Hepatocyte (in vitro differentiated cells): ENCODE results near the gene ABHD17A. TPM values are rescaled to one million over a fixed set of nuclear protein-coding genes. Genes with fewer than 3 reads are reported as not detected.
"Not testable (repeated sequence)": the region's sequence is repeated elsewhere in the genome, so short reads cannot be mapped to it uniquely, and the experiment has no call there.

Source experiments
- DNase-seq: peaks from one replicate; pipeline ENCODE4 v3.0.0-alpha.2; 2016; ENCODE audit warnings: low spot score
- H2AFZ ChIP-seq: fragments of 200-600 bp; sonication (generic); 2 replicates; pipeline ENCODE4 v1.6.0; 2016; ENCODE audit warnings: antibody characterized with exemption, mild to moderate bottlenecking
- H3K27ac ChIP-seq: fragments of 200-600 bp; sonication (generic); 2 replicates; pipeline ENCODE4 v1.5.1; 2016; ENCODE audit warnings: mild to moderate bottlenecking
- H3K27me3 ChIP-seq: fragments of 200-600 bp; sonication (generic); 2 replicates; pipeline ENCODE4 v1.6.1; 2016
- H3K36me3 ChIP-seq: fragments of 200-600 bp; sonication (generic); replicated peaks from 2 replicates; pipeline ENCODE4 v1.5.1; 2016; ENCODE audit warnings: low read depth; ENCODE audit not compliant: insufficient read depth
- H3K4me1 ChIP-seq: fragments of 200-600 bp; sonication (generic); 2 replicates; pipeline ENCODE4 v1.5.1; 2016; ENCODE audit warnings: mild to moderate bottlenecking, moderate library complexity; ENCODE audit not compliant: insufficient read depth
- H3K4me2 ChIP-seq: fragments of 200-600 bp; sonication (generic); 2 replicates; pipeline ENCODE4 v1.6.0; 2016
- H3K4me3 ChIP-seq: fragments of 200-600 bp; sonication (generic); 2 replicates; pipeline ENCODE4 v1.5.1; 2016; ENCODE audit warnings: mild to moderate bottlenecking
- H3K79me2 ChIP-seq: fragments of 200-600 bp; sonication (generic); 2 replicates; pipeline ENCODE4 v1.6.0; 2017; ENCODE audit warnings: mild to moderate bottlenecking
- H3K9me2 ChIP-seq: fragments of 200-600 bp; sonication (generic); replicated peaks from 2 replicates; pipeline ENCODE4 v1.6.0; 2017; ENCODE audit warnings: mild to moderate bottlenecking; ENCODE audit not compliant: insufficient read depth
- H3K9me3 ChIP-seq: fragments of 200-600 bp; sonication (generic); 2 replicates; pipeline ENCODE4 v1.5.1; 2016; ENCODE audit warnings: low read depth, mild to moderate bottlenecking
- H4K20me1 ChIP-seq: fragments of 200-600 bp; sonication (generic); 2 replicates; pipeline ENCODE4 v1.6.0; 2016; ENCODE audit warnings: mild to moderate bottlenecking; ENCODE audit not compliant: insufficient read depth, poor library complexity, severe bottlenecking
- CTCF ChIP-seq: fragments of 200-600 bp; sonication (generic); IDR thresholded peaks from 2 replicates; pipeline ENCODE4 v1.5.1; 2016; ENCODE audit warnings: antibody characterized with exemption, mild to moderate bottlenecking; ENCODE audit not compliant: poor library complexity
- EZH2 ChIP-seq: fragments of 200-600 bp; sonication (generic); IDR thresholded peaks from 2 replicates; pipeline ENCODE4 v1.6.1; 2016; ENCODE audit warnings: antibody characterized with exemption, mild to moderate bottlenecking, borderline replicate concordance
- EZH2phosphoT487 ChIP-seq: fragments of 200-600 bp; sonication (generic); IDR thresholded peaks from one replicate; pipeline ENCODE4 v1.6.1; 2018; ENCODE audit warnings: antibody characterized with exemption, mild to moderate bottlenecking, low read depth, moderate library complexity; ENCODE audit not compliant: unreplicated experiment, severe bottlenecking
- WGBS: methylation state at CpG from one replicate; pipeline ENCODE4 v1.1.6; 2016; ENCODE audit warnings: low lambda C conversion rate; ENCODE audit errors: missing lambda C conversion rate; 5-methylcytosine and 5-hydroxymethylcytosine counted together
- polyA plus RNA-seq: library from polyadenylated mRNA; unstranded; fragments of >200 nt; fragmentation: Nextera tagmentation; extraction: Ambion mirVana; gene quantifications from 2 replicates; pipeline ENCODE4 v1.2.1, GENCODE V29; 2016
- total RNA-seq: library from RNA; depleted of rRNA; stranded (reverse); fragments of >200 nt; gene quantifications from 2 replicates; pipeline ENCODE4 v1.2.3, GENCODE V29; 2014

The ABHD17A gene
- total and polyA plus RNA-seq, 2 experiments from 2014 or later, result 62.5 to 102 TPM

- peak overlapping the region; percentile 99 for H3K4me2 ChIP-seq
- peaks cover 43% of the 10 kb centered on the region for H3K79me2 ChIP-seq
- no peak overlapping the region for H2AFZ ChIP-seq
- 84% methylated on average over 25 of the region's 25 CpGs for WGBS
- peaks cover 22% of the 10 kb centered on the region for H3K4me1 ChIP-seq
- H4K20me1 ChIP-seq, result peaks cover 32% of the 10 kb centered on the region
- DNase-seq, result no peak
- H3K4me3 ChIP-seq, result no peak overlapping the region
- H3K27ac ChIP-seq, result no peak overlapping the region
- no peaks in the 10 kb centered on the region for H3K9me3 ChIP-seq
- no peaks in the 10 kb centered on the region for H3K9me2 ChIP-seq
- TF ChIP-seq EZH2 (no peak), EZH2phosphoT487 (no peak), CTCF (no peak)
- H3K27me3 ChIP-seq, result no peaks in the 10 kb centered on the region
- H3K36me3 ChIP-seq, result no peaks in the 10 kb centered on the region
Measured at GRCh38 chr19:1882786-1883692, 2.3 kb downstream of the ABHD17A start.

GRCh38 chr19:1882089-1882785, 3.1 kb downstream of the ABHD17A start:
- H3K36me3 ChIP-seq, result no peaks in the 10 kb centered on the region
- H3K27ac ChIP-seq, result no peak overlapping the region
- peaks cover 43% of the 10 kb centered on the region for H3K79me2 ChIP-seq
- H3K9me3 ChIP-seq, result no peaks in the 10 kb centered on the region
- H3K4me3 ChIP-seq, result no peak overlapping the region
- peaks cover 32% of the 10 kb centered on the region for H4K20me1 ChIP-seq
- no peak overlapping the region for H2AFZ ChIP-seq
- H3K4me1 ChIP-seq, result peaks cover 21% of the 10 kb centered on the region
- 83% methylated on average over 25 of the region's 31 CpGs for WGBS
- no peak for DNase-seq
- H3K4me2 ChIP-seq, result peak overlapping the region; percentile 99
- TF ChIP-seq EZH2, result no peak
- TF ChIP-seq EZH2phosphoT487, result no peak
- no peak for TF ChIP-seq CTCF
- H3K9me2 ChIP-seq, result no peaks in the 10 kb centered on the region
- no peaks in the 10 kb centered on the region for H3K27me3 ChIP-seq

- not testable (repeated sequence) for H3K36me3 ChIP-seq, H2AFZ ChIP-seq, H3K27ac ChIP-seq, H3K27me3 ChIP-seq, DNase-seq, H3K4me3 ChIP-seq, H3K4me2 ChIP-seq, H3K9me3 ChIP-seq, H3K9me2 ChIP-seq
- peaks cover 32% of the 10 kb centered on the region for H4K20me1 ChIP-seq
- 95% methylated on average over 4 of the region's 44 CpGs for WGBS
- peaks cover 43% of the 10 kb centered on the region for H3K79me2 ChIP-seq
- H3K4me1 ChIP-seq, result peaks cover 22% of the 10 kb centered on the region
Measured at GRCh38 chr19:1881393-1882088, 3.8 kb downstream of the ABHD17A start.
